ENCODE results near the gene ID2.
A peak's percentile ranks its signal among the peaks of the same experiment; 100 is the strongest.

Gene ID2

DNA sequence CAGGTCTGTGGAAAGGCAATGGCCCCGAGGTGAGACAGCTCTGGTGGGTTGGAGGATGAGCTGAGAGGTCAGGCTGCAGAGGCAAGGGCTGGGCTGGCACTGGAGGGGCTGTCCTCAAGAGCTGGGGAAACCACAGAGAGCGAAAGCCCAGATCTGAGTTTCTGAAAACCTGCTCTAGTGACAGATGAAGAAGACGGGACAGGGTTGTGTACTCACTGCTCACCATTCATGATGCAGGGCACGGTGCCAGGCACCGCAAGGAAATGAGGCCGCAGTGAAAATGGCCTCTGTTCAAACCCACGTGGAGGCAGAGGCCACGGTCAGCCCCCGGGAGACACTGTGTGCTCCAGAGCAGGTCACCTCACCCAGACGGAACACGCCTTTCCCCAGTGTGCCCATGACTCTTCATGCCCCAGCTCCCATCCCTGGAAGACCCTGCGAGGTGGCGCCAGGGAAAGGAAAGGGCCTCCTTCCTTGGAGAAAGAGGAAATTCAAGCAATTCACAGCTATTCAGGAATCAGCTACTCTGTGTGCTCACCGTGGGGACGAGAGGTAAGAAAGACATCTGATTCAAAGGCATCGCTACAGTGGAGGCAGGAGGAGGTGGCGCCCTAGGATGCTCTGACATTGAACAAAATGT, 24.3 kb upstream of the ID2 start:
- no peaks in the 10 kb centered on the region for H3K27me3 ChIP-seq
- H3K4me1 ChIP-seq = peaks cover 78% of the 10 kb centered on the region
- no peak overlapping the region for H3K4me3 ChIP-seq
- peak overlapping the region; percentile 74 for H3K4me2 ChIP-seq
- no peak overlapping the region for H3K9ac ChIP-seq
- no peaks in the 10 kb centered on the region for H3K9me3 ChIP-seq
- no peak overlapping the region for H3K27ac ChIP-seq
- H4K20me1 ChIP-seq = no peaks in the 10 kb centered on the region
- H3K36me3 ChIP-seq = no peaks in the 10 kb centered on the region
- TF ChIP-seq Cebpa-rat (IDR thresholded peaks at IDR 0.05) = no peak

GRCh38 chr2:8658064-8658862, 23.6 kb upstream of the ID2 start:
- no peak for TF ChIP-seq Cebpa-rat (IDR thresholded peaks at IDR 0.05)
- Histone ChIP-seq H3K27me3 (no peaks in the 10 kb centered on the region), H3K27ac (no peak overlapping the region), H3K4me2 (peak overlapping the region; percentile 74), H3K9ac (no peak overlapping the region), H3K4me3 (no peak overlapping the region), H3K4me1 (peaks cover 71% of the 10 kb centered on the region), H3K36me3 (no peaks in the 10 kb centered on the region), H4K20me1 (no peaks in the 10 kb centered on the region), H3K9me3 (no peaks in the 10 kb centered on the region)

DNA sequence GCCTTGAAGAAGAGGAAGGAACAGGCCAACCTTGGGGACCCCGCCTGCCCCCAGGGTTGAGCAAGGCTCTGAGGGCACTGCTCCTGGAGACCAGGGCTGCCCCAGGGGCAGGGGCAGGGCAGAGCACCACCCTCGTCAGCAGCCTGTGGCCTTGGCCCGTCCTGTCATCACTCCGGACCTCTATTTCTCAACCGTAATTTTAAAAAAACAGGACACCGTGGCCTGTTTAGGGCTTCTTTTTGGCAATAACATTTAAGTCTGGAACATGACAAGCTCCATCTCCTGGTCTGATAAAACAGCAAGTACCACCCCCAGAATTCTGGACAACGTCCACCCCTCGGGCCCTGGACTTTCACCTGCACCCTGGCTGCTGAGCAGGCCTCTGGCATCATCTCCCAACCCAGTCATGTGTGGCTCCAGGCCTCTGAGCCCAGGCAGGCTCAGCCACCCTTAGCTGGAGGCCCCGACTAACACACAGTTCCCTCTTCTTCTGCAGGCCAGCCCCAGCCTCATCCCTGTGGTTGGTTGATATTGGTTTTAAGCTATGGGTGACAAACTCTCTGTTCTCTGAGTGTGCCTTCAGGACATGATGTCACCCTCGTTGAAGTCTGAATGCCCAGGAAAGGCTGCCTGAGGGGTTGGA, 22.6 kb upstream of the ID2 start:
- Histone ChIP-seq H3K36me3 (no peaks in the 10 kb centered on the region), H3K4me1 (peaks cover 71% of the 10 kb centered on the region)
- no peak for TF ChIP-seq Cebpa-rat (IDR thresholded peaks at IDR 0.05)

DNA sequence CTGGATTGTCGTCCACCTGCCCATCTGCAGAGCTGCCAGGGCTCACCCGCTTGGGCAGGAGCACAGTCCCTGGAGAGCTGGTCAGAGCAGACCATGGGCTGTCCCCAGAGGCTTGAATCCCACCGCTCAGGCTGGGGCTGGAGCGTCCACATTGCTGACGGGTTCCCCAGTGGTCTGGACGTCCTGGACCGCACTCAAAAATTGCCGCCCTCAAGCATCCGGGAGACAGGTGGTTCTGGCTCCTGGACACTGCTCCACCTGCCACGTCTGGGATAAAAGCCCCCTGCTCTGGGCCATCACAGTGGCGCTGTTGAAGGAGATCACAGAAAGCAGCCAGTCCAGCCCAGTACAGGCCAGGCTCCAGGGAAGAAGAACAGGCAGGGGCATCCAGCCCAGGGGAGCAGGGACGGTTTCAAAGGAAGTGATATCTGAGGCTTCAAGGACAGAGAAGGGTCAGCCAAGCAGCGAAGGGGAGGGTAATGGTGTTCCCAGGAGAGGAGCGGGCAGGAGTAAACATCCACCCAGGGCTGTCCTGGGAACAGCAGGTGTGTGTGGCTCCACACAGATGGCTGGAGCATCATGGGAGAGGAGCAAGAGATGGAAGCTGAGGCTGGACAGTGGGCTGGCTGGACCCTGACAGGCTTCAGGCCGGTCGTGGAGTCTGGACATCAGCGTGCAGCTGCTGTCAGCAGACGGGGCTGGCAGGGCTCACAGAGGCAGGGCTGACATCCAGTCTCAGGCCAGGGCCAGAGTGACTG, 21.9 kb upstream of the ID2 start:
- no peak for TF ChIP-seq Cebpa-rat (IDR thresholded peaks at IDR 0.05)
- Histone ChIP-seq H3K9me3 (no peaks in the 10 kb centered on the region), H3K4me2 (peak overlapping the region; percentile 74), H4K20me1 (no peaks in the 10 kb centered on the region), H3K4me1 (peaks cover 73% of the 10 kb centered on the region), H3K36me3 (no peaks in the 10 kb centered on the region), H3K27ac (no peak overlapping the region), H3K27me3 (no peaks in the 10 kb centered on the region), H3K9ac (no peak overlapping the region), H3K4me3 (no peak overlapping the region)

More for the DNA sequence above, 22.6 kb upstream of the ID2 start:
- H3K4me2 ChIP-seq = peak overlapping the region; percentile 74
- H3K27ac ChIP-seq = 0 out of 2 replicates have a peak overlapping the region, but pooled peaks have one; percentile 48
- H3K9me3 ChIP-seq = no peaks in the 10 kb centered on the region
- no peaks in the 10 kb centered on the region for H4K20me1 ChIP-seq
- H3K4me3 ChIP-seq = no peak overlapping the region
- H3K9ac ChIP-seq = no peak overlapping the region
- H3K27me3 ChIP-seq = no peaks in the 10 kb centered on the region

- H3K9me3 ChIP-seq = no peaks in the 10 kb centered on the region
- H3K27me3 ChIP-seq = no peaks in the 10 kb centered on the region
- H3K4me1 ChIP-seq = peaks cover 77% of the 10 kb centered on the region
- H3K4me2 ChIP-seq = no peak overlapping the region
- no peaks in the 10 kb centered on the region for H4K20me1 ChIP-seq
- no peaks in the 10 kb centered on the region for H3K36me3 ChIP-seq
- H3K9ac ChIP-seq = no peak overlapping the region
- no peak for TF ChIP-seq Cebpa-rat (IDR thresholded peaks at IDR 0.05)
- no peak overlapping the region for H3K4me3 ChIP-seq
- no peak overlapping the region for H3K27ac ChIP-seq
These were observed 20.6 kb upstream of the ID2 start for GRCh38 chr2:8661235-8661634.

GRCh38 chr2:8661736-8662135, 20.1 kb upstream of the ID2 start:
- H3K4me3 ChIP-seq = no peak overlapping the region
- H3K36me3 ChIP-seq = no peaks in the 10 kb centered on the region
- H3K9me3 ChIP-seq = no peaks in the 10 kb centered on the region
- H3K4me2 ChIP-seq = 0 out of 2 replicates have a peak overlapping the region, but pooled peaks have one; percentile 10
- no peaks in the 10 kb centered on the region for H3K27me3 ChIP-seq
- no peaks in the 10 kb centered on the region for H4K20me1 ChIP-seq
- no peak overlapping the region for H3K27ac ChIP-seq
- H3K9ac ChIP-seq = no peak overlapping the region
- no peak for TF ChIP-seq Cebpa-rat (IDR thresholded peaks at IDR 0.05)
- H3K4me1 ChIP-seq = peaks cover 72% of the 10 kb centered on the region

GRCh38 chr2:8662239-8662879, 19.5 kb upstream of the ID2 start:
- Histone ChIP-seq H3K27ac (no peak overlapping the region), H3K4me2 (peak overlapping the region; percentile 10; the same call in 1 of the 2 replicates), H3K9ac (no peak overlapping the region), H3K27me3 (no peaks in the 10 kb centered on the region), H3K9me3 (no peaks in the 10 kb centered on the region), H3K4me3 (no peak overlapping the region), H3K4me1 (peaks cover 66% of the 10 kb centered on the region), H4K20me1 (no peaks in the 10 kb centered on the region), H3K36me3 (no peaks in the 10 kb centered on the region)
- TF ChIP-seq Cebpa-rat (IDR thresholded peaks at IDR 0.05) = no peak

- no peaks in the 10 kb centered on the region for H3K9me3 ChIP-seq
- TF ChIP-seq Cebpa-rat (IDR thresholded peaks at IDR 0.05) = no peak
- H3K27me3 ChIP-seq = no peaks in the 10 kb centered on the region
- H3K4me1 ChIP-seq = peaks cover 50% of the 10 kb centered on the region
- no peak overlapping the region for H3K4me3 ChIP-seq
- H4K20me1 ChIP-seq = no peaks in the 10 kb centered on the region
- H3K4me2 ChIP-seq = peak overlapping the region; percentile 66
- H3K36me3 ChIP-seq = no peaks in the 10 kb centered on the region
- no peak overlapping the region for H3K27ac ChIP-seq
- H3K9ac ChIP-seq = no peak overlapping the region
These were observed 17.9 kb upstream of the ID2 start for GRCh38 chr2:8663997-8664396.

DNA sequence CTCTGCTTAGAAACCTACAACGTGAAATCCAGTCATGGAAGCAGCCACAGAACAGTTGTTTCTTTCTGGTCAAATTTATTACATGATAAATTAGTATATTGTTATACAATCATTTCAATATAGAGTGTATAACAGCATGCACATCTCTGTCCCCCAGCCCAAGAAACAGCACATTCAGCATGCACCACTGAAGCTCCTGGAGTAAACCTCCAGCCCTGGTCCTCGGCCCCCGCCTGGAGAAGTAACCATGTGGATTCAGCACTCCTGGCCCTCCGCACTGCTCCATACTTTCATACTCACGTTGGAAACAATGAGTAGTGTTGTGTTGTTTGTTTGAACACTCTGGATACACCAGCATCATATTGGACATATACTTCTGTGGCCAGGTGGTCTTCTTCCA, 15.3 kb upstream of the ID2 start:
- H3K4me3 ChIP-seq = no peak overlapping the region
- no peak overlapping the region for H3K27ac ChIP-seq
- peaks cover 32% of the 10 kb centered on the region for H3K4me1 ChIP-seq
- TF ChIP-seq Cebpa-rat (IDR thresholded peaks at IDR 0.05) = no peak
- H3K27me3 ChIP-seq = no peaks in the 10 kb centered on the region
- H3K4me2 ChIP-seq = no peak overlapping the region
- H3K36me3 ChIP-seq = no peaks in the 10 kb centered on the region
- H4K20me1 ChIP-seq = no peaks in the 10 kb centered on the region
- H3K9ac ChIP-seq = no peak overlapping the region
- no peaks in the 10 kb centered on the region for H3K9me3 ChIP-seq
